K562 (cell line): ENCODE data around the gene RYR3. TPM values are rescaled to one million over a fixed set of nuclear protein-coding genes. Genes with fewer than 3 reads are reported as not detected.

Source experiments
- ATAC-seq: fragments of 200-7000 bp; cut with Tn5 transposase; 3 replicates; pipeline ENCODE4 v1.9.1; 2020; ENCODE audit warnings: moderate library complexity
- BruUV-seq: library from RNA; stranded (reverse); fragments of 400-500 nt; replicated peaks from 2 replicates; lab custom pipeline; 2021; lab: Mats Ljungman, UMichigan
- CTCF ChIA-PET: fragments of 300-600 bp; formaldehyde crosslinking; extraction: SDS; loops from one replicate; lab custom pipeline; 2021; ENCODE audit warnings: low intra/inter-chr PET ratio; lab: Yijun Ruan, JAX
- POLR2A ChIA-PET: fragments of 300-600, 350-650 bp; sonication (Branson Sonifier 250); formaldehyde crosslinking; extraction: SDS; loops from one replicate; lab custom pipeline; 2021; ENCODE audit warnings: antibody characterized with exemption, inconsistent platforms; lab: Yijun Ruan, JAX
- DNase-seq, 4 experiments: peaks; one replicate each; pipeline versions ENCODE4 v3.0.0 to v3.0.0-alpha.2; 2011 to 2018; ENCODE audit warnings: low spot score in 3 of 4, mixed read lengths in 3 of 4; ENCODE audit errors: extremely low read depth in 1 of 4
- FAIRE-seq: peaks from 2 replicates; lab custom pipeline; 2011; peaks lifted over from hg19 to GRCh38; lab: Jason Lieb, UNC
- H2AFZ ChIP-seq: 2 replicates; pipeline ENCODE4 v1.6.0; 2011; ENCODE audit warnings: low read depth, low read length, control low read depth, inconsistent platforms
- H3K27ac ChIP-seq: fragments of 200-600 bp; 3 replicates; pipeline ENCODE4 v1.8.0; 2011; ENCODE audit warnings: low read depth, mild to moderate bottlenecking, control low read depth, inconsistent platforms, low read length, moderate library complexity, mixed read lengths; ENCODE audit errors: extremely low read depth
- H3K27me3 ChIP-seq, 2 experiments: fragments of 300-600 bp in 1 of 2; 2 replicates in 1 of 2; 3 replicates in 1 of 2; pipeline versions ENCODE4 v1.6.0 to v1.8.0; 2011; ENCODE audit warnings: inconsistent platforms in 2 of 2, low read length in 2 of 2, mild to moderate bottlenecking in 1 of 2, mixed read lengths in 1 of 2, moderate library complexity in 1 of 2; ENCODE audit not compliant: control insufficient read depth in 2 of 2, insufficient read depth in 2 of 2
- H3K36me3 ChIP-seq: fragments of 300-600 bp; 3 replicates; pipeline ENCODE4 v1.8.0; 2011; ENCODE audit warnings: mild to moderate bottlenecking, low read length, inconsistent platforms; ENCODE audit not compliant: control insufficient read depth, insufficient read depth
- H3K4me1 ChIP-seq, 2 experiments: fragments of 200-600 bp in 1 of 2; replicated peaks in 1 of 2; 2 replicates in 1 of 2; 3 replicates in 1 of 2; pipeline versions ENCODE4 v1.5.1 to v1.8.0; 2011; ENCODE audit warnings: inconsistent platforms in 2 of 2, low read length in 2 of 2, mild to moderate bottlenecking in 1 of 2, mixed read lengths in 1 of 2, moderate library complexity in 1 of 2; ENCODE audit not compliant: control insufficient read depth in 2 of 2, insufficient read depth in 2 of 2
- H3K4me2 ChIP-seq: 2 replicates; pipeline ENCODE4 v1.6.1; 2011; ENCODE audit warnings: low read length, control low read depth, inconsistent platforms, mixed read lengths; ENCODE audit not compliant: insufficient read depth
- H3K4me3 ChIP-seq: fragments of 200-600 bp; sonication (generic), shearing (Covaris generic); 2 replicates; pipeline ENCODE4 v1.5.1; 2016; ENCODE audit warnings: control low read depth, inconsistent platforms
- H3K79me2 ChIP-seq: fragments of 200-600 bp; 3 replicates; pipeline ENCODE4 v1.8.0; 2011; ENCODE audit warnings: low read length, inconsistent platforms; ENCODE audit not compliant: control insufficient read depth, insufficient read depth
- H3K9ac ChIP-seq, 2 experiments: 2 replicates each; pipeline versions ENCODE4 v1.6.0 to v1.6.1; 2011; ENCODE audit warnings: low read depth in 2 of 2, low read length in 2 of 2, control low read depth in 1 of 2, inconsistent platforms in 1 of 2, mild to moderate bottlenecking in 1 of 2, mixed read lengths in 1 of 2; ENCODE audit not compliant: insufficient read depth in 1 of 2
- H3K9me1 ChIP-seq: one replicate; pipeline ENCODE4 v1.6.0; 2011; ENCODE audit warnings: inconsistent platforms, mild to moderate bottlenecking, low read length, moderate library complexity; ENCODE audit not compliant: control insufficient read depth, insufficient read depth
- H3K9me3 ChIP-seq: replicated peaks from 2 replicates; pipeline ENCODE4 v1.5.1; 2011; ENCODE audit warnings: low read depth, low read length, inconsistent platforms; ENCODE audit not compliant: control insufficient read depth, insufficient read depth
- H4K20me1 ChIP-seq: replicated peaks from 2 replicates; pipeline ENCODE4 v1.6.1; 2011; ENCODE audit warnings: low read length, inconsistent platforms, mixed read lengths; ENCODE audit not compliant: control insufficient read depth, insufficient read depth
- ATF2 ChIP-seq: sonication (generic); formaldehyde crosslinking; IDR thresholded peaks from 2 replicates; pipeline ENCODE4 v1.8.1; 2022; ENCODE audit warnings: missing genetic modification reagents
- CBFA2T2 ChIP-seq: fragments of 450-650 bp; conservative IDR thresholded peaks from 2 replicates; pipeline ENCODE4 v1.6.1; 2017; ENCODE audit warnings: mild to moderate bottlenecking
- CBFA2T3 ChIP-seq: fragments of 450-650 bp; IDR thresholded peaks from 2 replicates; pipeline ENCODE4 v1.6.1; 2017
- E2F3 ChIP-seq: fragments of 250-450 bp; sonication (Bioruptor Pico); IDR thresholded peaks from 2 replicates; pipeline ENCODE4 v1.4.0; 2020; ENCODE audit warnings: mild to moderate bottlenecking
- ELF4 ChIP-seq: fragments of 450-650 bp; formaldehyde crosslinking; IDR thresholded peaks from 2 replicates; pipeline ENCODE4 v1.4.0; 2022; ENCODE audit warnings: missing genetic modification characterization
- GTF3C2 ChIP-seq: IDR thresholded peaks from 3 replicates; pipeline ENCODE4 v1.6.1; 2011; ENCODE audit warnings: borderline replicate concordance, mild to moderate bottlenecking, moderate library complexity; ENCODE audit not compliant: insufficient read length; ENCODE audit errors: extremely low read depth
- PURB ChIP-seq: sonication (generic); formaldehyde crosslinking; IDR thresholded peaks from 2 replicates; pipeline ENCODE4 v1.9.0; 2021; ENCODE audit warnings: low read depth, mild to moderate bottlenecking, missing genetic modification reagents
- SMAD4 ChIP-seq: fragments of 250-450 bp; sonication (Bioruptor Pico); conservative IDR thresholded peaks from 2 replicates; pipeline ENCODE4 v1.8.0; 2021; ENCODE audit warnings: inconsistent platforms, mild to moderate bottlenecking, moderate library complexity
- ZBTB9 ChIP-seq: fragments of 450-650 bp; formaldehyde crosslinking; IDR thresholded peaks from 2 replicates; pipeline ENCODE4 v1.4.0; 2020; ENCODE audit warnings: mild to moderate bottlenecking, moderate library complexity
- ZNF444 ChIP-seq: fragments of 250-450 bp; sonication (Bioruptor Pico); IDR thresholded peaks from 2 replicates; pipeline ENCODE4 v1.4.0; 2020; ENCODE audit warnings: mild to moderate bottlenecking, moderate library complexity
- WGBS: fragments of 100-300 bp; shearing (Covaris generic); methylation state at CpG from one replicate; pipeline ENCODE4 v1.1.6; 2016; ENCODE audit warnings: low coverage, mixed read lengths; ENCODE audit not compliant: insufficient coverage; ENCODE audit errors: missing lambda C conversion rate; 5-methylcytosine and 5-hydroxymethylcytosine counted together
- in situ Hi-C: fragments of 300-500 bp; cut with MboI; formaldehyde crosslinking; loops from 4 replicates; pipeline ENCODE4 v1.15.0; 2018; ENCODE audit warnings: inconsistent platforms, mixed read lengths
- intact Hi-C: fragments of 100-400 bp; cut with micrococcal nuclease; formaldehyde crosslinking; loops from 2 replicates; pipeline ENCODE4 v1.14.2; 2022
- polyA plus RNA-seq, 8 experiments: library from polyadenylated mRNA; depleted of rRNA in 4 of 8; stranded (reverse) in 5 of 8; unstranded in 3 of 8; fragments of >200 nt; fragmentation: Nextera tagmentation in 2 of 8; fragmentation: Illumina TruSeq in 1 of 8; extraction: Ambion mirVana in 2 of 8; extraction: Trizol in 1 of 8; gene quantifications; 2 replicates each; pipeline versions ENCODE4 v1.2.1 to v1.2.3, GENCODE V29; 2011 to 2014; ENCODE audit warnings: inconsistent platforms in 1 of 8, missing spikeins in 1 of 8
- total RNA-seq, 7 experiments: library from RNA; depleted of rRNA in 6 of 7; stranded (reverse); fragments of >200 nt in 6 of 7; fragmentation: Illumina TruSeq in 2 of 7; extraction: Trizol in 2 of 7; gene quantifications; 2 replicates each; pipeline versions ENCODE4 v1.2.1 to v1.2.3, GENCODE V29; 2011 to 2021; ENCODE audit warnings: low replicate concordance in 1 of 7
- TF ChIP-seq, protein P1 (sequence below): fragments of 450-650 bp; IDR thresholded peaks from 2 replicates; pipeline ENCODE4 v1.6.1; 2017; ENCODE audit warnings: antibody characterized with exemption
- TF ChIP-seq, protein P2 (sequence below): IDR thresholded peaks from 3 replicates; pipeline ENCODE4 v1.6.1; 2011; ENCODE audit warnings: borderline replicate concordance, mild to moderate bottlenecking; ENCODE audit not compliant: insufficient read length, insufficient read depth

Gene RYR3
- total and polyA plus RNA-seq, 9 of the 15 experiments (the other 6 are each of a cell fraction or from before 2014, with no cell fraction given), result 0.04 TPM; not detected in 8

- TF ChIP-seq, protein P1, sequence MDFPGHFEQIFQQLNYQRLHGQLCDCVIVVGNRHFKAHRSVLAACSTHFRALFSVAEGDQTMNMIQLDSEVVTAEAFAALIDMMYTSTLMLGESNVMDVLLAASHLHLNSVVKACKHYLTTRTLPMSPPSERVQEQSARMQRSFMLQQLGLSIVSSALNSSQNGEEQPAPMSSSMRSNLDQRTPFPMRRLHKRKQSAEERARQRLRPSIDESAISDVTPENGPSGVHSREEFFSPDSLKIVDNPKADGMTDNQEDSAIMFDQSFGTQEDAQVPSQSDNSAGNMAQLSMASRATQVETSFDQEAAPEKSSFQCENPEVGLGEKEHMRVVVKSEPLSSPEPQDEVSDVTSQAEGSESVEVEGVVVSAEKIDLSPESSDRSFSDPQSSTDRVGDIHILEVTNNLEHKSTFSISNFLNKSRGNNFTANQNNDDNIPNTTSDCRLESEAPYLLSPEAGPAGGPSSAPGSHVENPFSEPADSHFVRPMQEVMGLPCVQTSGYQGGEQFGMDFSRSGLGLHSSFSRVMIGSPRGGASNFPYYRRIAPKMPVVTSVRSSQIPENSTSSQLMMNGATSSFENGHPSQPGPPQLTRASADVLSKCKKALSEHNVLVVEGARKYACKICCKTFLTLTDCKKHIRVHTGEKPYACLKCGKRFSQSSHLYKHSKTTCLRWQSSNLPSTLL, result no peak
- no peak for TF ChIP-seq ZNF444 (CRISPR knock-in tag)
- TF ChIP-seq, all 486 proteins: peak for 0
Observed at GRCh38 chr15:33518421-33518820, 207.7 kb downstream of the RYR3 start (continued).

DNA sequence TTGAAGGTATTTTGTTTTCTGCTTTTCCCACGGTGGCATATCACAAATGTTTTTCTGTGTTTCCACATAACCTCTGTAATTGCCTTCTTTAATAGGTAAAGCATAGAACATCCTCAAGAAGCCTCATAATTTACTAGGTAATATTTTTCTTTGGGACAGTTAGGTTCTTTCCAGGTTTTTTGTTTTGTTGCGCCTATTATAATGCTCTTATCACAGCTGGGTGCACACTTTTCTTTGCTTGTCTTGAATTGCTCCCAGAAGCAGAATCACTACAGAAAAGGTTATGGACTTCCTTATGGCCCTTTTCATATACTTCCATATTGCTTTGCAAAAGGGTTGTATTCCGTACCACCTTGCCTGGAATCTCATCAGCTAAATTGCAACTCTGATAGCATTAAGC, 213.5 kb downstream of the RYR3 start:
- Histone ChIP-seq H3K4me1 (no peaks in the 10 kb centered on the region), H2AFZ (no peak overlapping the region), H3K9ac (no peak overlapping the region), H4K20me1 (no peaks in the 10 kb centered on the region), H3K9me1 (no peaks in the 10 kb centered on the region), H3K79me2 (no peaks in the 10 kb centered on the region), H3K27me3 (no peaks in the 10 kb centered on the region; a peak in 2 of 5 replicates), H3K4me3 (no peak overlapping the region), H3K27ac (no peak overlapping the region), H3K4me2 (no peak overlapping the region), H3K9me3 (no peaks in the 10 kb centered on the region), H3K36me3 (no peaks in the 10 kb centered on the region)
- no peak for DNase-seq
- no peak for ATAC-seq
- CTCF ChIA-PET, result no interaction called here
- 3% methylated on average over 3 of the region's 3 CpGs for WGBS
- intact Hi-C loops, result no loop called here
- FAIRE-seq, result no peak
- no TSS peak for BruUV-seq
- POLR2A ChIA-PET, result no interaction called here
- in situ Hi-C loops, result no loop called here
- TF ChIP-seq PURB (CRISPR knock-in tag), result no peak
- no peak for TF ChIP-seq ATF2 (CRISPR knock-in tag)
- TF ChIP-seq CBFA2T3, result no peak
- TF ChIP-seq ZBTB9 (CRISPR knock-in tag), result no peak
- TF ChIP-seq E2F3 (CRISPR knock-in tag), result no peak
- TF ChIP-seq SMAD4 (CRISPR knock-in tag), result no peak
- TF ChIP-seq, protein P2, sequence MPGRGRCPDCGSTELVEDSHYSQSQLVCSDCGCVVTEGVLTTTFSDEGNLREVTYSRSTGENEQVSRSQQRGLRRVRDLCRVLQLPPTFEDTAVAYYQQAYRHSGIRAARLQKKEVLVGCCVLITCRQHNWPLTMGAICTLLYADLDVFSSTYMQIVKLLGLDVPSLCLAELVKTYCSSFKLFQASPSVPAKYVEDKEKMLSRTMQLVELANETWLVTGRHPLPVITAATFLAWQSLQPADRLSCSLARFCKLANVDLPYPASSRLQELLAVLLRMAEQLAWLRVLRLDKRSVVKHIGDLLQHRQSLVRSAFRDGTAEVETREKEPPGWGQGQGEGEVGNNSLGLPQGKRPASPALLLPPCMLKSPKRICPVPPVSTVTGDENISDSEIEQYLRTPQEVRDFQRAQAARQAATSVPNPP, result no peak
- no peak for TF ChIP-seq GTF3C2
- TF ChIP-seq ELF4 (CRISPR knock-in tag), result no peak
- TF ChIP-seq CBFA2T2, result no peak
